NCI-H82 treated with DMSO at 0.1 percent for 48 hours (cell line): ENCODE data around the gene DCAF5.
"Not testable (repeated sequence)": the region's sequence is repeated elsewhere in the genome, so short reads cannot be mapped to it uniquely, and the experiment has no call there.

Experiments used
- DNase-seq: peaks from one replicate; lab custom pipeline; 2025; ENCODE audit not compliant: unreplicated experiment; lab: John Stamatoyannopoulos, UW

The DCAF5 gene

GRCh38 chr14:69043596-69044260, 109.2 kb downstream of the DCAF5 start:
- DNase-seq = peak; percentile 60

- DNase-seq = peak; percentile 37
Measured at GRCh38 chr14:69042787-69043444, 110.0 kb downstream of the DCAF5 start.

GRCh38 chr14:69042299-69042698, 110.6 kb downstream of the DCAF5 start:
- no peak for DNase-seq

GRCh38 chr14:69041783-69042182, 111.1 kb downstream of the DCAF5 start:
- DNase-seq = no peak

GRCh38 chr14:69040353-69040752, 112.6 kb downstream of the DCAF5 start:
- no peak for DNase-seq

- no peak for DNase-seq
Measured at GRCh38 chr14:69039288-69039628, 113.7 kb downstream of the DCAF5 start.

- DNase-seq = peak; percentile 30
Measured at GRCh38 chr14:69038455-69039287, 114.2 kb downstream of the DCAF5 start.

- no peak for DNase-seq
Measured at GRCh38 chr14:69037790-69038454, 115.0 kb downstream of the DCAF5 start.

GRCh38 chr14:69036757-69037506, 116.0 kb downstream of the DCAF5 start:
- DNase-seq = no peak

- DNase-seq = no peak
Measured at GRCh38 chr14:69034612-69035262, 118.2 kb downstream of the DCAF5 start.

- no peak for DNase-seq
Measured at GRCh38 chr14:69027242-69027913, 125.5 kb downstream of the DCAF5 start.

- DNase-seq = no peak
Measured at GRCh38 chr14:69023035-69023434, 129.9 kb downstream of the DCAF5 start.

GRCh38 chr14:69022093-69022492, 130.8 kb downstream of the DCAF5 start:
- DNase-seq = not testable (repeated sequence)

- DNase-seq = no peak
Measured at GRCh38 chr14:69017706-69018105, 135.2 kb downstream of the DCAF5 start.

GRCh38 chr14:69014829-69015259, 138.1 kb downstream of the DCAF5 start:
- DNase-seq = no peak

GRCh38 chr14:69013943-69014782, 138.8 kb downstream of the DCAF5 start:
- DNase-seq = no peak

GRCh38 chr14:69012256-69012953, 140.5 kb downstream of the DCAF5 start:
- no peak for DNase-seq

GRCh38 chr14:69010648-69011047, 142.3 kb downstream of the DCAF5 start:
- DNase-seq = no peak
